OCI-LY3 (cell line): ENCODE results near the gene KRT74.

Source experiments
- H2AFZ ChIP-seq: fragments of 200-600, 300-600 bp; shearing (Covaris generic); 2 replicates; pipeline ENCODE4 v1.6.0; 2014; ENCODE audit warnings: antibody characterized with exemption, low read depth, low read length
- H3K27ac ChIP-seq: fragments of 200-600, 300-600 bp; sonication (generic); 2 replicates; pipeline ENCODE4 v1.5.1; 2014; ENCODE audit warnings: mild to moderate bottlenecking, low read length, moderate library complexity, mixed read lengths
- H3K27me3 ChIP-seq: fragments of 200-600, 300-600 bp; sonication (generic); 2 replicates; pipeline ENCODE4 v1.6.1; 2014; ENCODE audit warnings: low read depth, low read length, mixed read lengths
- H3K36me3 ChIP-seq: fragments of 200-600, 300-600 bp; sonication (generic); replicated peaks from 2 replicates; pipeline ENCODE3; 2014; ENCODE audit warnings: low read depth, low read length, mixed read lengths
- H3K4me1 ChIP-seq: fragments of 300-600, 200-600 bp; sonication (generic); 2 replicates; pipeline ENCODE4 v1.6.1; 2014; ENCODE audit warnings: low read length, mixed read lengths
- H3K4me2 ChIP-seq: fragments of 200-600, 300-600 bp; sonication (generic); 2 replicates; pipeline ENCODE4 v1.6.1; 2014; ENCODE audit warnings: low read length, mixed read lengths
- H3K4me3 ChIP-seq: fragments of 300-600, 200-600 bp; sonication (generic); 2 replicates; pipeline ENCODE4 v1.5.1; 2014; ENCODE audit warnings: antibody characterized with exemption, mild to moderate bottlenecking, low read length, moderate library complexity
- H3K79me2 ChIP-seq: fragments of 300-600, 200-600 bp; shearing (Covaris generic); 2 replicates; pipeline ENCODE4 v1.6.1; 2014; ENCODE audit warnings: mild to moderate bottlenecking, low read length, mixed read lengths
- H3K9ac ChIP-seq: fragments of 300-600, 200-600 bp; shearing (Covaris generic); 2 replicates; pipeline ENCODE4 v1.6.0; 2014; ENCODE audit warnings: mild to moderate bottlenecking, low read length, moderate library complexity
- H3K9me3 ChIP-seq: fragments of 200-600, 300-600 bp; shearing (Covaris generic); 2 replicates; pipeline ENCODE4 v1.6.1; 2014; ENCODE audit warnings: low read length, mixed read lengths; ENCODE audit not compliant: insufficient read depth
- H4K20me1 ChIP-seq: fragments of 200-600, 300-600 bp; sonication (generic); 2 replicates; pipeline ENCODE4 v1.6.1; 2016; ENCODE audit warnings: low read length, mixed read lengths; ENCODE audit not compliant: insufficient read depth
- CTCF ChIP-seq: fragments of 200-600, 300-600 bp; sonication (generic); IDR thresholded peaks from 2 replicates; pipeline ENCODE4 v1.5.1; 2014; ENCODE audit warnings: antibody characterized with exemption, low read length, low read depth
- EZH2phosphoT487 ChIP-seq: fragments of 200-600 bp; shearing (Covaris generic); IDR thresholded peaks from 2 replicates; pipeline ENCODE4 v1.6.1; 2018; ENCODE audit warnings: antibody characterized with exemption, mixed run types, low read depth

KRT74 gene

GRCh38 chr12:52515927-52516831, 57.5 kb downstream of the KRT74 start:
- Histone ChIP-seq H3K9me3 (no peaks in the 10 kb centered on the region), H3K79me2 (no peaks in the 10 kb centered on the region), H3K27me3 (peaks cover 3% of the 10 kb centered on the region; the same call in 1 of the 2 replicates), H3K4me2 (no peak overlapping the region), H3K27ac (no peak overlapping the region), H4K20me1 (no peaks in the 10 kb centered on the region), H2AFZ (no peak overlapping the region), H3K9ac (no peak overlapping the region), H3K36me3 (no peaks in the 10 kb centered on the region), H3K4me3 (no peak overlapping the region), H3K4me1 (peaks cover 14% of the 10 kb centered on the region)
- TF ChIP-seq EZH2phosphoT487: no peak
- no peak for TF ChIP-seq CTCF
